H1 (cell line): ENCODE data around the gene OMA1. TPM values are rescaled to one million over a fixed set of nuclear protein-coding genes. Genes with fewer than 3 reads are reported as not detected.

ENCODE experiments used
- CTCF ChIA-PET: fragments of 300-600 bp; sonication (Branson Sonifier 250); formaldehyde crosslinking; loops from one replicate; lab custom pipeline; 2021; ENCODE audit not compliant: partially characterized antibody; lab: Charles Lee
- POLR2A ChIA-PET: fragments of 300-600 bp; sonication (Branson Sonifier 250); formaldehyde crosslinking; loops from one replicate; lab custom pipeline; 2021; ENCODE audit warnings: inconsistent platforms; ENCODE audit not compliant: partially characterized antibody; lab: Charles Lee
- DNase-seq, 2 experiments: peaks; one replicate each; pipeline versions ENCODE4 v3.0.0 to v3.0.0-alpha.2; 2010 to 2022; ENCODE audit warnings: low spot score in 2 of 2, low read depth in 1 of 2, mixed read lengths in 1 of 2
- FAIRE-seq: peaks from 2 replicates; lab custom pipeline; 2011; peaks lifted over from hg19 to GRCh38; lab: Jason Lieb, UNC
- H2AFZ ChIP-seq: 2 replicates; pipeline ENCODE4 v1.8.1; 2012; ENCODE audit warnings: low read length, inconsistent platforms
- H2AK5ac ChIP-seq: 2 replicates; pipeline ENCODE4 v1.6.1; 2013; ENCODE audit warnings: low read depth, low read length
- H2BK120ac ChIP-seq: replicated peaks from 2 replicates; pipeline ENCODE3; 2013; ENCODE audit warnings: low read depth, low read length, inconsistent platforms
- H2BK12ac ChIP-seq: 2 replicates; pipeline ENCODE4 v1.6.1; 2013; ENCODE audit warnings: low read depth, low read length
- H2BK15ac ChIP-seq: 2 replicates; pipeline ENCODE4 v1.6.1; 2013; ENCODE audit warnings: low read length
- H2BK20ac ChIP-seq: 2 replicates; pipeline ENCODE4 v1.6.1; 2013; ENCODE audit warnings: low read length
- H2BK5ac ChIP-seq: 2 replicates; pipeline ENCODE4 v1.6.1; 2013; ENCODE audit warnings: low read depth, low read length
- H3K14ac ChIP-seq: 2 replicates; pipeline ENCODE4 v1.6.1; 2013; ENCODE audit warnings: inconsistent platforms; ENCODE audit not compliant: insufficient read length
- H3K18ac ChIP-seq: 2 replicates; pipeline ENCODE4 v1.6.1; 2013; ENCODE audit warnings: low read length; ENCODE audit errors: extremely low read depth
- H3K23ac ChIP-seq: 2 replicates; pipeline ENCODE4 v1.6.1; 2013; ENCODE audit warnings: inconsistent platforms; ENCODE audit not compliant: insufficient read length
- H3K23me2 ChIP-seq: 2 replicates; pipeline ENCODE4 v1.6.1; 2013; ENCODE audit warnings: low read depth, low read length
- H3K27ac ChIP-seq: 2 replicates; pipeline ENCODE4 v1.6.1; 2011; ENCODE audit warnings: low read depth, low read length, inconsistent platforms
- H3K27me3 ChIP-seq, 4 experiments: replicated peaks in 1 of 4; 1 replicate in 1 of 4; 2 replicates in 3 of 4; pipeline versions ENCODE4 v1.6.1 to v1.8.1; 2011 to 2013; ENCODE audit warnings: low read length in 3 of 4, mild to moderate bottlenecking in 3 of 4, inconsistent platforms in 2 of 4, mixed read lengths in 2 of 4, moderate library complexity in 1 of 4; ENCODE audit not compliant: control insufficient read depth in 3 of 4, insufficient read depth in 3 of 4; ENCODE audit errors: extremely low read depth in 1 of 4
- H3K36me3 ChIP-seq, 4 experiments: 2 replicates each; pipeline versions ENCODE4 v1.6.1 to v1.8.1; 2011 to 2013; ENCODE audit warnings: mild to moderate bottlenecking in 4 of 4, low read length in 3 of 4, moderate library complexity in 2 of 4, control low read depth in 1 of 4, inconsistent platforms in 1 of 4; ENCODE audit not compliant: insufficient read depth in 4 of 4, control insufficient read depth in 2 of 4
- H3K4ac ChIP-seq: replicated peaks from 2 replicates; pipeline ENCODE3; 2013; ENCODE audit warnings: low read length, low read depth, mixed read lengths, inconsistent platforms; ENCODE audit not compliant: insufficient read length
- H3K4me1 ChIP-seq, 4 experiments: replicated peaks in 1 of 4; 1 replicate in 1 of 4; 2 replicates in 3 of 4; pipeline versions ENCODE4 v1.6.1 to v1.8.1; 2011 to 2013; ENCODE audit warnings: low read length in 3 of 4, inconsistent platforms in 2 of 4, mixed read lengths in 1 of 4; ENCODE audit not compliant: insufficient read depth in 4 of 4, control insufficient read depth in 3 of 4
- H3K4me2 ChIP-seq, 2 experiments: 2 replicates each; pipeline versions ENCODE4 v1.6.1 to v1.8.1; 2011 to 2013; ENCODE audit warnings: low read depth in 2 of 2, low read length in 2 of 2, control low read depth in 1 of 2, inconsistent platforms in 1 of 2, mild to moderate bottlenecking in 1 of 2; ENCODE audit not compliant: insufficient read depth in 1 of 2
- H3K4me3 ChIP-seq, 4 experiments: fragments of 200-600, 300-600 bp in 1 of 4; sonication (generic), shearing (Covaris generic), sonication (Bioruptor Twin) in 1 of 4; 2 replicates each; pipeline versions ENCODE4 v1.5.1 to v1.8.1; 2011 to 2016; ENCODE audit warnings: low read length in 4 of 4, low read depth in 3 of 4, control low read depth in 2 of 4, inconsistent platforms in 2 of 4, mild to moderate bottlenecking in 2 of 4, mixed read lengths in 1 of 4, moderate library complexity in 1 of 4; ENCODE audit not compliant: insufficient read depth in 2 of 4; ENCODE audit errors: extremely low read depth in 1 of 4
- H3K56ac ChIP-seq: replicated peaks from 2 replicates; pipeline ENCODE3; 2013; ENCODE audit warnings: low read depth, mild to moderate bottlenecking, mixed read lengths, low read length, inconsistent platforms; ENCODE audit not compliant: insufficient read length
- H3K79me1 ChIP-seq: 2 replicates; pipeline ENCODE4 v1.6.1; 2013; ENCODE audit warnings: low read depth, low read length, control low read depth
- H3K79me2 ChIP-seq, 2 experiments: 2 replicates each; pipeline versions ENCODE4 v1.6.1 to v1.8.1; 2012 to 2013; ENCODE audit warnings: low read length in 2 of 2, mild to moderate bottlenecking in 2 of 2, inconsistent platforms in 1 of 2; ENCODE audit not compliant: insufficient read depth in 2 of 2, control insufficient read depth in 1 of 2
- H3K9ac ChIP-seq, 4 experiments: replicated peaks in 1 of 4; 1 replicate in 1 of 4; 2 replicates in 3 of 4; pipeline versions ENCODE4 v1.6.1 to v1.8.1; 2011 to 2013; ENCODE audit warnings: low read depth in 3 of 4, low read length in 3 of 4, control low read depth in 2 of 4, mild to moderate bottlenecking in 2 of 4, moderate library complexity in 2 of 4, inconsistent platforms in 1 of 4; ENCODE audit errors: extremely low read depth in 1 of 4
- H3K9me3 ChIP-seq, 2 experiments: 2 replicates each; pipeline versions ENCODE4 v1.6.1 to v1.8.1; 2012 to 2013; ENCODE audit warnings: mild to moderate bottlenecking in 2 of 2, moderate library complexity in 2 of 2, control low read depth in 1 of 2, inconsistent platforms in 1 of 2, low read depth in 1 of 2, low read length in 1 of 2, mixed read lengths in 1 of 2; ENCODE audit not compliant: insufficient read depth in 2 of 2
- H4K20me1 ChIP-seq, 2 experiments: replicated peaks in 1 of 2; 2 replicates each; pipeline versions ENCODE3 to v1.8.1; 2011 to 2013; ENCODE audit warnings: inconsistent platforms in 2 of 2, low read length in 2 of 2, mild to moderate bottlenecking in 1 of 2; ENCODE audit not compliant: insufficient read depth in 2 of 2, control insufficient read depth in 1 of 2
- H4K5ac ChIP-seq: 2 replicates; pipeline ENCODE4 v1.6.1; 2013; ENCODE audit warnings: low read length, low read depth, mixed read lengths, inconsistent platforms; ENCODE audit not compliant: insufficient read length
- H4K8ac ChIP-seq: 2 replicates; pipeline ENCODE4 v1.8.0; 2013; ENCODE audit warnings: mild to moderate bottlenecking, moderate library complexity, low read length, inconsistent platforms; ENCODE audit not compliant: insufficient read depth; ENCODE audit errors: extremely low read depth
- H4K91ac ChIP-seq: replicated peaks from 2 replicates; pipeline ENCODE3; 2013; ENCODE audit warnings: low read length, mixed read lengths, inconsistent platforms; ENCODE audit not compliant: insufficient read length
- CEBPB ChIP-seq: IDR thresholded peaks from 2 replicates; pipeline ENCODE4 v1.6.1; 2012; ENCODE audit warnings: low read depth, low read length
- KDM4A ChIP-seq: IDR thresholded peaks from one replicate; pipeline ENCODE4 v1.7.1; 2012; ENCODE audit warnings: low read depth, mild to moderate bottlenecking, moderate library complexity, low read length, inconsistent platforms; ENCODE audit not compliant: severe bottlenecking
- SIRT6 ChIP-seq: IDR thresholded peaks from one replicate; pipeline ENCODE4 v1.7.1; 2012; ENCODE audit warnings: low read length, inconsistent platforms
- WGBS, 2 experiments: shearing (Covaris generic) in 1 of 2; methylation state at CpG; one replicate each; pipeline versions ENCODE4 v1.1.6 to v1.1.7; 2013 to 2015; ENCODE audit warnings: low lambda C conversion rate in 2 of 2, mixed read lengths in 2 of 2, inconsistent platforms in 1 of 2, low coverage in 1 of 2, missing lambda C conversion rate in 1 of 2; ENCODE audit not compliant: insufficient replicate concordance in 2 of 2, insufficient coverage in 1 of 2, insufficient read length in 1 of 2; ENCODE audit errors: extremely low coverage in 1 of 2, missing lambda C conversion rate in 1 of 2; 5-methylcytosine and 5-hydroxymethylcytosine counted together
- polyA plus RNA-seq, 7 experiments: library from polyadenylated mRNA; depleted of rRNA in 3 of 7; stranded (reverse) in 5 of 7; unstranded in 2 of 7; fragments of >200 nt in 5 of 7; fragments of 200-250 nt in 2 of 7; gene quantifications; 1 replicate in 5 of 7; 2 replicates in 1 of 7; 4 replicates in 1 of 7; pipeline versions ENCODE4 v1.2.1 to v1.2.3, GENCODE V29; 2011 to 2013; ENCODE audit warnings: missing spikeins in 2 of 7, mixed read lengths in 2 of 7
- total RNA-seq: library from RNA; stranded (reverse); fragmentation: NEBNext Ultra II Directional; extraction: Animal tissue kit (Norgen Biotek cat#: 25700); gene quantifications from 2 replicates; pipeline ENCODE4 v1.2.1, GENCODE V29; 2021

Gene OMA1
- total and polyA plus RNA-seq, 2 of the 8 experiments (the other 6 are each of a cell fraction or from before 2014, with no cell fraction given): 7.7 to 11.7 TPM

DNA sequence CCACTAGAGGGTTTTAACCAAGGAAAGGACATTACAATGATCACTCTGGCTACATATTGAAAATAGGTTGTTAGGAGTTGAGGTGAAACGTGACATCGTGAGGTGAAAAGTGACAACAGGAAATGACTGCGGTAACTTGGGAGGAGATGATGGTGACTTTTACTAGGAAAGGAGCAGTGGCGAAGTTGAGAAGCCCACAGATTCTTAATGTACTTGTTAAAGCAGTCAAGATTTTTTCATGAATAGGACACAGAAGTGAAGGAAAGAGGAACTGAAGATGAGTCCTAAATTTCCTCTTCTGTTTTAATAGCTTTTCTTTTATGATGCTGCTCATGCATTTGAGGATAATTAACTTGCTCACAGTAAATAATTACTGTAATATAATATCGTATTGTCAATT is 59.5 kb downstream of the OMA1 start:
- Histone ChIP-seq H2AK5ac (no peak overlapping the region), H3K79me2 (no peaks in the 10 kb centered on the region), H3K9me3 (peaks cover 10 to 12% of the 10 kb centered on the region in 2 experiments; a peak in 3 of 4 replicates), H4K5ac (no peak overlapping the region), H3K27ac (no peak overlapping the region), H3K4me2 (no peak overlapping the region), H3K27me3 (no peaks in the 10 kb centered on the region), H2BK120ac (no peak overlapping the region), H3K14ac (no peak overlapping the region), H2BK12ac (no peak overlapping the region)
- DNase-seq: no peak
- TF ChIP-seq CEBPB: no peak
- TF ChIP-seq SIRT6: no peak
- no peak for TF ChIP-seq KDM4A
- TF ChIP-seq, all 59 proteins: peak for 0
- FAIRE-seq: no peak
- Histone ChIP-seq H3K36me3 (peaks cover 0 to 4% (median 0%) of the 10 kb centered on the region in 4 experiments; a peak in 1 of 8 replicates), H3K9ac (no peak overlapping the region), H3K4me3 (no peak overlapping the region), H3K4ac (no peak overlapping the region), H3K18ac (no peak overlapping the region), H2BK5ac (no peak overlapping the region), H2AFZ (no peak overlapping the region), H3K23me2 (no peaks in the 10 kb centered on the region), H4K20me1 (no peaks in the 10 kb centered on the region), H3K4me1 (no peaks in the 10 kb centered on the region), H2BK15ac (no peak overlapping the region), H3K56ac (no peak overlapping the region), H4K8ac (no peak overlapping the region), H2BK20ac (no peak overlapping the region), H3K79me1 (no peaks in the 10 kb centered on the region), H3K23ac (no peak overlapping the region), H4K91ac (no peak overlapping the region)
- 95% methylated on average over 5 of the region's 5 CpGs; no CpG with 5 or more reads in 1 of the 2 experiments for WGBS, 2 experiments
- POLR2A ChIA-PET: no interaction called here
- CTCF ChIA-PET: no interaction called here
